HG02678 (cell line): ENCODE data around the gene SNRPA1.
"Not testable (repeated sequence)": the region's sequence is repeated elsewhere in the genome, so short reads cannot be mapped to it uniquely, and the experiment has no call there.

Experiments used
- ATAC-seq: cut with Tn5 transposase; IDR thresholded peaks from one replicate; pipeline ENCODE4 v1.9.1; 2021; ENCODE audit warnings: mild to moderate bottlenecking, moderate library complexity; ENCODE audit not compliant: unreplicated experiment

SNRPA1 gene

GRCh38 chr15:101294731-101295606, at the start of gene SNRPA1:
Gene SNRPA1, minus strand, starts transcription at chr15:101295248. Its CDS starts 70 bp downstream, at chr15:101295178.
- peak; percentile 83 for ATAC-seq

GRCh38 chr15:101342056-101342455, 47.0 kb upstream of the SNRPA1 start:
- ATAC-seq, result no peak

GRCh38 chr15:101338502-101339057, 43.5 kb upstream of the SNRPA1 start:
- no peak for ATAC-seq

GRCh38 chr15:101337976-101338375, 42.9 kb upstream of the SNRPA1 start:
- ATAC-seq, result no peak

GRCh38 chr15:101333907-101334789, 39.1 kb upstream of the SNRPA1 start:
- not testable (repeated sequence) for ATAC-seq

GRCh38 chr15:101332061-101332467, 37.0 kb upstream of the SNRPA1 start:
- ATAC-seq, result no peak

DNA sequence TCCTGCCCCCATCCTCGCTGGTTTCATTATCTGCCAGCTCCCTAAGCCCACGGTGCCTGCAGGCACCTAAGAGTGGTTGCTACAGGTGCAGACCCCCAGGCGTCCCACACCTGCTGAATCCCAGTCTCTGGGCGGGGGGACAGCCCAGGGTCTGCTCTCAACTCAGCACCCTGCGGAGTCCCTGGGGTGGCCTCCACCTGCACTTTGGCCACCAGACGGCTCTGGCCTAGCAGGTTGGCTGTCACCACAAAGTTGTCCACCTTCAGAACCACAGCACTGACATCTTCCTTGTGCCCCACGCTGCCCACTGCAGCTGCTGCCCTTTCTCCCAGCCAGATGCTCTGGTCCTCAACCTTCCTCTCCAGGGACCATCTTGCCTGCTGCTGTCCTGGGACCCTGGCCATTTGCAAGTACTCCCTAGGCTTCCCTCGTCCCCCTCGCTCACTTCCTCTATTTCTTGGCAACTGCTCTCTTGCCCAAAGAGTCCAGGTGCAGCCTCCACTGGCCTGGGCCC, 34.9 kb upstream of the SNRPA1 start:
- ATAC-seq, result no peak

GRCh38 chr15:101329309-101329863, 34.3 kb upstream of the SNRPA1 start:
- no peak for ATAC-seq

- no peak for ATAC-seq
Observed at GRCh38 chr15:101328001-101328400, 33.0 kb upstream of the SNRPA1 start.

DNA sequence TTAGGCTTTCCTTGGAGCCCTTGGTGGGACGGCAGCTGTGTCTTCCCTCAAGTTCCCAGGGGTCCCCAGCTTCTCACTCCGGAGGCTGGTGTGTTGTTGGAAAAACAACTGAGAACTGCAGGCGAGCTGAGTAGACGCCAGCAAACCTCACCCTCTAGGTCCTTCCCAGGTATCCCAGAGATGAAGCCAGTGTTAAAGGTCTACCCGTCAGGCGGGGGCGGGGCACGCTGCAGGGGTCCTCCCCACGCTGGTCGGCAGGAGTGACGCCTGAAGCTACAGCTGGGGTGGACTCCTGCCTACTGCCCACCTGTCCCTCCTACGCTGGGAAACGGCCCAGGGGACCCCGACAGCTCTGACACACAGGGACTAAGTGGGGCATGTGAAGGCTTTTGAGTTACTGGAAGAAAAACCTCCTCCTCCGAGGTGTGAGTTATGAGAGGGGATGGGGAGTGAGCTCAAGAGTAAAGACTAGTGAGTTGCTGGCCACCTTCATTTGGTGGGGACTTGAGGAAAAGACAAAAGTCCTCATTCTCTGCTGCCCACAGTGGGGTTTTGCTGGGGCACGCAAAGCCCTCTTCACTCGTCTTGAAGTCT, 32.2 kb upstream of the SNRPA1 start:
- no peak for ATAC-seq

GRCh38 chr15:101326462-101327146, 31.6 kb upstream of the SNRPA1 start:
- ATAC-seq, result no peak

- no peak for ATAC-seq
Observed at GRCh38 chr15:101326026-101326315, 30.9 kb upstream of the SNRPA1 start.

DNA sequence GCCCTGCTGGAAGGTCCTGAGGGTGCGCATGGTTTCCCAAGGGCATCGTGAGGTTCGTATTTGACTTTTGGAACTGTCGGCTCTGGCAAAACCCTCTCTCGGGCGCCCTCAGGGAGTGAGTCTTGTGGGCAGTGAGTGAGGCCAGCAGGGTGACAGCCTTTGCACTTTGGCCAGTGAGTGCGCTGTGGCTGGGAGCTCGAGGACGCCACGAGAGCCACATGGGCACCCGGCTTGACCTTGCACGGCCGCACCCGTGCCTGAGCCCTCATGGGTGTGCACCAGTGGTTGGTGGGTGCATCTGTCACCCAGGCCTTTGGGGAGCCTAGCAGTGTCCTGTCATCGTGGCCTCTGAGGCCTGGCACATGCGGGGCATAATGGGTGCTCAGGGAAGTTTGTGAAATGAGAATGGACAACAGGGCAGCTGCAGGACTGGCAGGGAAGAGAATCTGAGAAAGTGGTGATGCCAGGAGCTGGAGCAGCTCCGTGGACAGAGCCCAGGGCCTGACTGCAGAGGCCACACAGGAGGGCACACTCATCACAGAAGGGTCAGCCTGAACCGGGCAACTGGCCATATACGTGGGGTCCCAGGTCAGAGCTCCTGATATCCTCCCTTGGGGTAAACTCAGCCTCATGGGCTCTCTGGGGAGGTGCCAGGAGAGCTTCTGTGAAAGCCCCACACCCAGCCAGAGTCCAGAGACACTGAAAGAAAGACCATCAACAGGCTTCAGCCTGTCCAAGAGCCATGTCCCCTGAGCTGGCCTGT, 30.4 kb upstream of the SNRPA1 start:
- no peak for ATAC-seq

GRCh38 chr15:101324524-101325177, 29.6 kb upstream of the SNRPA1 start:
- ATAC-seq, result no peak

- no peak for ATAC-seq
Observed at GRCh38 chr15:101323793-101324523, 28.9 kb upstream of the SNRPA1 start.

DNA sequence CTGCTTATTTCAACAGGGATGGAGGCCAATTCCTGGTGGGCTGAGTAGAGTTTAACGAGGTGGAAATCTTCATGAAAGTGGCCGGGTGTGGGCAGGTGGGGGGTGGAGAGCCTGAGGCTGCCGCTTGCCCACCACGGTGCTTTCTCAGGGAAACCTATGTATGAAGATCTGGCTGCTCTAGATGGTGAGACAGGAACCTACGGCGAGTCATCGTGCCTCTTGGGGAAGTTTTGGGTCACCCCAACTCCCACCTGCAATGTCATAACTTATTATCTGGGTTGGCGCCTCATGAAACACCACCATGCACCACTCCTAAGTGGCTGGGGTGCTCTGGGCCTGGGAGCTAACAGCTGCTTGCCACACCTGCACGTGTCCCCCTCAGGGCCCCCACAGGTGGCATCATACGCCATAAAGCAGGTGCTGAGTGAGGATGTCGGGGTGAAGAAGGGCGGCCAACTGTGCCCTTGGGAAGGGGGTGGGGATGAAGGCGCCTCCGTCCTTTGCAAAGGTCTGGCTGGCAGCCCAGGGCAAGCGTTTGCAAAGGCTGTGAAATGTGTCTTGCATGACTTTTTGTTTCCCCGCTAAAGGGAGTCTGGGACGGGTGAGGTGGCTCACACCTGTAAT, 27.9 kb upstream of the SNRPA1 start:
- no peak for ATAC-seq

DNA sequence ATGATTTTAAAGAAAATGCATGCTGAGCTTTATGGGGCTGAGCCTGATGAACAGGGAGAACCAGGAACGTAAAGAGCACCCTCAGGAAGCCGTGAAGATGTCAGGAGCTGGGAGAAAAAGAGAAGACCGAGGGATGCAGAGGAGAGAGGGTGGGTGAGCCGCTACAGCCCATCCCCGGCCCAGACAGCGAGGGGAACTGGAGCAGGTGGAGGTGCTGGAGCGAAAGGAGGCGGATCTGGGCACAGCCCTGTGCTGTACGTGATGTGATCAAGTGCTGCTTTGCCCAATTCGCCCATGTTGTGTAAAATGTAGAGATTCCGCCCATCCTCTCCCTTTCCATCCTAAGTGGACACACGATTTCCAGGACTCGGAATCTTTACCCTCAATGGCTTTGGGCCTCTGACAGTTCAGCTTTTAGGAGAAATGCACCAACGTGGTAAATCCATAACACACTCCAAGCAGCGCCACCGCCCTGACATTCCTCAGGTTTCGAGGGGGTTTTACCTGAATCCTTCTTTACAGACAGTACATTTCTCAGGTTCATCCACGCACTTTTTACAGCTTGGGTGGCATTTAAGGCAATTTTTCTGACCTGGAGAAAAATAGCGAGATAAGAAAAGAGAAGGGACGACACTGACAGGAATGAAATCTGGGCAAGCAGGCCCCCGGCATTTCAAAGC, 27.1 kb upstream of the SNRPA1 start:
- no peak for ATAC-seq
